Naive thymus-derived CD8-positive, alpha-beta T cell (primary cell): ENCODE measurements around the gene SKI. TPM values are rescaled to one million over a fixed set of nuclear protein-coding genes. Genes with fewer than 3 reads are reported as not detected.

Experiments
- ATAC-seq, 2 donors: fragments of 150-1000 bp; cut with Tn5 transposase in 1 of 2; sonication (Bioruptor Pico), chemical (Tn5 transposase) in 1 of 2; 1 replicate in 1 of 2; 2 replicates in 1 of 2; pipeline ENCODE4 v1.10.0; 2021; ENCODE audit warnings: mild to moderate bottlenecking in 2 of 2, moderate library complexity in 2 of 2
- POLR2A ChIA-PET: fragments of 350-600 bp; sonication (Branson Sonifier 250); formaldehyde crosslinking; loops from one replicate; lab custom pipeline; 2021; ENCODE audit warnings: antibody characterized with exemption; lab: Charles Lee
- DNase-seq, 10 donors: peaks; one replicate each; pipeline versions ENCODE4 v3.0.0 to v3.0.0-alpha.2; 2020 to 2022
- H3K27ac Mint-ChIP-seq, 10 donors: one replicate each; pipeline ENCODE4 v1.8.0; 2020 to 2022; ENCODE audit warnings: mild to moderate bottlenecking in 10 of 10, mixed read lengths in 10 of 10, moderate library complexity in 4 of 10, inconsistent platforms in 1 of 10
- H3K27me3 Mint-ChIP-seq, 5 donors: one replicate each; pipeline ENCODE4 v1.8.0; 2021 to 2022; ENCODE audit warnings: mixed read lengths in 5 of 5
- H3K36me3 Mint-ChIP-seq, 3 donors: one replicate each; pipeline ENCODE4 v1.8.0; 2020 to 2022; ENCODE audit warnings: mixed read lengths in 3 of 3, mild to moderate bottlenecking in 2 of 3, inconsistent platforms in 1 of 3
- H3K4me1 Mint-ChIP-seq, 4 donors: one replicate each; pipeline ENCODE4 v1.8.0; 2021 to 2022; ENCODE audit warnings: mixed read lengths in 4 of 4
- H3K4me3 Mint-ChIP-seq, 10 donors: one replicate each; pipeline ENCODE4 v1.8.0; 2020 to 2022; ENCODE audit warnings: mild to moderate bottlenecking in 10 of 10, mixed read lengths in 10 of 10, moderate library complexity in 6 of 10, inconsistent platforms in 1 of 10
- H3K9me3 Mint-ChIP-seq, 9 donors: one replicate each; pipeline ENCODE4 v1.8.0; 2020 to 2022; ENCODE audit warnings: mixed read lengths in 9 of 9, mild to moderate bottlenecking in 3 of 9, inconsistent platforms in 1 of 9, moderate library complexity in 1 of 9
- polyA plus RNA-seq, 3 donors: library from polyadenylated mRNA; unstranded; fragments of 300-500 nt; fragmentation: Illumina TruSeq; gene quantifications; one replicate each; pipeline ENCODE4 v1.2.3, GENCODE V29; 2021
- total RNA-seq, 8 experiments: library from RNA in 2 of 8; stranded (reverse) in 2 of 8; gene quantifications; one replicate each; pipeline ENCODE4 v1.2.3 and lab custom pipeline; 2021 to 2026

The SKI gene
- total and polyA plus RNA-seq, 5 experiments from 2014 or later: 0.30 to 105 (median 0.80) TPM

GRCh38 chr1:2341706-2342383, 113.7 kb downstream of the SKI start:
- Mint-ChIP-seq H3K4me1 (no peaks in the 10 kb centered on the region), H3K9me3 (no peaks in the 10 kb centered on the region)
- DNase-seq: peak in 1 of 10 donors; percentile 50

GRCh38 chr1:2342384-2343022, 114.4 kb downstream of the SKI start:
- no peaks in the 10 kb centered on the region for H3K36me3 Mint-ChIP-seq
- ATAC-seq: no peak
- POLR2A ChIA-PET: no interaction called here
- DNase-seq: peak in 1 of 10 donors; percentile 42
- no peaks in the 10 kb centered on the region for H3K4me1 Mint-ChIP-seq
- H3K27me3 Mint-ChIP-seq: no peaks in the 10 kb centered on the region
- no peak overlapping the region for H3K4me3 Mint-ChIP-seq
- no peak overlapping the region for H3K27ac Mint-ChIP-seq
- H3K9me3 Mint-ChIP-seq: no peaks in the 10 kb centered on the region

More at GRCh38 chr1:2341706-2342383, 113.7 kb downstream of the SKI start:
- Mint-ChIP-seq H3K27me3 (no peaks in the 10 kb centered on the region), H3K4me3 (no peak overlapping the region), H3K27ac (no peak overlapping the region), H3K36me3 (no peaks in the 10 kb centered on the region)
- POLR2A ChIA-PET: no interaction called here
- ATAC-seq: no peak

GRCh38 chr1:2343023-2343935, 115.2 kb downstream of the SKI start:
- ATAC-seq (no peak), DNase-seq (peak in 2 of 10 donors; percentile 4 to 38)
- H3K36me3 Mint-ChIP-seq: no peaks in the 10 kb centered on the region
- no peak overlapping the region for H3K4me3 Mint-ChIP-seq
- H3K27me3 Mint-ChIP-seq: no peaks in the 10 kb centered on the region
- POLR2A ChIA-PET: no interaction called here
- no peaks in the 10 kb centered on the region for H3K9me3 Mint-ChIP-seq
- no peak overlapping the region for H3K27ac Mint-ChIP-seq
- H3K4me1 Mint-ChIP-seq: peaks cover 0 to under 1% (median 0%) of the 10 kb centered on the region in 4 donors

GRCh38 chr1:2344121-2344681, 116.1 kb downstream of the SKI start:
- Mint-ChIP-seq H3K27me3 (no peaks in the 10 kb centered on the region), H3K36me3 (no peaks in the 10 kb centered on the region), H3K27ac (no peak overlapping the region), H3K9me3 (no peaks in the 10 kb centered on the region), H3K4me3 (no peak overlapping the region), H3K4me1 (peaks cover 0 to 1% (median 0%) of the 10 kb centered on the region in 4 donors)
- ATAC-seq (no peak), DNase-seq (peak in 2 of 10 donors; percentile 3 to 38)
- POLR2A ChIA-PET: no interaction called here

- H3K27ac Mint-ChIP-seq: no peak overlapping the region
Measured at GRCh38 chr1:2344744-2345296, 116.7 kb downstream of the SKI start.

GRCh38 chr1:2345297-2346075, 117.4 kb downstream of the SKI start:
- no peak overlapping the region for H3K27ac Mint-ChIP-seq
- no peaks in the 10 kb centered on the region for H3K27me3 Mint-ChIP-seq
- DNase-seq (peak in 2 of 10 donors; percentile 0 to 61), ATAC-seq (no peak)
- no peaks in the 10 kb centered on the region for H3K36me3 Mint-ChIP-seq
- no peak overlapping the region for H3K4me3 Mint-ChIP-seq
- no peaks in the 10 kb centered on the region for H3K9me3 Mint-ChIP-seq
- H3K4me1 Mint-ChIP-seq: peaks cover 0 to 1% (median 0%) of the 10 kb centered on the region in 4 donors
- POLR2A ChIA-PET: no interaction called here

More at GRCh38 chr1:2344744-2345296, 116.7 kb downstream of the SKI start:
- H3K9me3 Mint-ChIP-seq: no peaks in the 10 kb centered on the region
- POLR2A ChIA-PET: no interaction called here
- no peaks in the 10 kb centered on the region for H3K36me3 Mint-ChIP-seq
- peak in 2 of 10 donors; percentile 1 to 45 for DNase-seq
- H3K4me3 Mint-ChIP-seq: no peak overlapping the region
- H3K4me1 Mint-ChIP-seq: peaks cover 0 to 1% (median 0%) of the 10 kb centered on the region in 4 donors
- ATAC-seq: no peak
- H3K27me3 Mint-ChIP-seq: no peaks in the 10 kb centered on the region

GRCh38 chr1:2346691-2347408, 118.7 kb downstream of the SKI start:
- no peaks in the 10 kb centered on the region for H3K27me3 Mint-ChIP-seq
- H3K4me1 Mint-ChIP-seq: peaks cover 0 to 1% (median 0%) of the 10 kb centered on the region in 4 donors
- DNase-seq (peak in 2 of 10 donors; percentile 5 to 61), ATAC-seq (no peak)
- H3K36me3 Mint-ChIP-seq: no peaks in the 10 kb centered on the region
- H3K27ac Mint-ChIP-seq: no peak overlapping the region
- POLR2A ChIA-PET: no interaction called here
- H3K9me3 Mint-ChIP-seq: no peaks in the 10 kb centered on the region
- no peak overlapping the region for H3K4me3 Mint-ChIP-seq

- Mint-ChIP-seq H3K36me3 (no peaks in the 10 kb centered on the region), H3K27ac (no peak overlapping the region), H3K9me3 (no peaks in the 10 kb centered on the region), H3K4me1 (peaks cover 0 to 1% (median 0%) of the 10 kb centered on the region in 4 donors), H3K4me3 (no peak overlapping the region), H3K27me3 (no peaks in the 10 kb centered on the region)
- DNase-seq: peak in 2 of 10 donors; percentile 2 to 30
- ATAC-seq: no peak
- POLR2A ChIA-PET: no interaction called here
Measured at GRCh38 chr1:2347409-2347785, 119.3 kb downstream of the SKI start.

- no peak for ATAC-seq
- POLR2A ChIA-PET: no interaction called here
- H3K27me3 Mint-ChIP-seq: no peaks in the 10 kb centered on the region
- DNase-seq: peak in 1 of 10 donors; percentile 0
- H3K27ac Mint-ChIP-seq: peak overlapping the region in 1 of 10 donors; percentile 46
- no peaks in the 10 kb centered on the region for H3K9me3 Mint-ChIP-seq
- H3K36me3 Mint-ChIP-seq: no peaks in the 10 kb centered on the region
- peaks cover 0 to 1% (median 0%) of the 10 kb centered on the region in 4 donors for H3K4me1 Mint-ChIP-seq
- no peak overlapping the region for H3K4me3 Mint-ChIP-seq
Measured at GRCh38 chr1:2347896-2348295, 119.8 kb downstream of the SKI start.

GRCh38 chr1:2348346-2349325, 120.5 kb downstream of the SKI start:
- Mint-ChIP-seq H3K9me3 (no peaks in the 10 kb centered on the region), H3K4me3 (no peak overlapping the region), H3K36me3 (no peaks in the 10 kb centered on the region), H3K27me3 (no peaks in the 10 kb centered on the region), H3K27ac (no peak overlapping the region), H3K4me1 (peaks cover 0 to 1% (median 0%) of the 10 kb centered on the region in 4 donors)
- DNase-seq (peak in 2 of 10 donors; percentile 0 to 40), ATAC-seq (no peak)
- POLR2A ChIA-PET: no interaction called here
